Endothelial cell (in vitro differentiated cells): ENCODE results near the gene SYNGR3. TPM values are rescaled to one million over a fixed set of nuclear protein-coding genes. Genes with fewer than 3 reads are reported as not detected.
"Not testable (repeated sequence)": the region's sequence is repeated elsewhere in the genome, so short reads cannot be mapped to it uniquely, and the experiment has no call there.

Source experiments
- DNase-seq: peaks from one replicate; pipeline ENCODE4 v3.0.0; 2021; ENCODE audit warnings: low spot score
- H3K27ac Mint-ChIP-seq: one replicate; pipeline ENCODE4 v1.8.0; 2021; ENCODE audit warnings: mixed read lengths, inconsistent platforms; ENCODE audit not compliant: unreplicated experiment
- H3K27me3 Mint-ChIP-seq: one replicate; pipeline ENCODE4 v1.8.0; 2021; ENCODE audit warnings: mild to moderate bottlenecking, moderate library complexity, mixed read lengths, inconsistent platforms; ENCODE audit not compliant: unreplicated experiment
- H3K36me3 Mint-ChIP-seq: one replicate; pipeline ENCODE4 v1.8.0; 2021; ENCODE audit warnings: mild to moderate bottlenecking, low read depth, mixed read lengths, inconsistent platforms; ENCODE audit not compliant: unreplicated experiment
- H3K4me1 Mint-ChIP-seq: one replicate; pipeline ENCODE4 v1.8.0; 2021; ENCODE audit warnings: mild to moderate bottlenecking, mixed read lengths, inconsistent platforms; ENCODE audit not compliant: unreplicated experiment
- H3K4me3 Mint-ChIP-seq: one replicate; pipeline ENCODE4 v1.8.0; 2021; ENCODE audit warnings: mild to moderate bottlenecking, mixed read lengths, inconsistent platforms; ENCODE audit not compliant: unreplicated experiment
- H3K9me3 Mint-ChIP-seq: one replicate; pipeline ENCODE4 v1.8.0; 2021; ENCODE audit warnings: mixed read lengths, inconsistent platforms; ENCODE audit not compliant: unreplicated experiment
- CTCF ChIP-seq: fragments of 200-600 bp; sonication (generic); IDR thresholded peaks from one replicate; pipeline ENCODE4 v1.5.0; 2021; ENCODE audit warnings: antibody characterized with exemption; ENCODE audit not compliant: unreplicated experiment
- total RNA-seq: library from RNA; stranded (reverse); fragmentation: NEBNext Ultra II Directional; extraction: Animal tissue kit (Norgen Biotek cat#: 25700); gene quantifications from one replicate; pipeline ENCODE4 v1.2.1, GENCODE V29; 2021; ENCODE audit not compliant: unreplicated experiment

SYNGR3 gene
- total RNA-seq, 1 donor from 2014 or later, result 0.82 TPM

GRCh38 chr16:2009164-2009711 is 19.5 kb downstream of the SYNGR3 start:
- no peak for DNase-seq
- peaks cover 11% of the 10 kb centered on the region for H3K27me3 Mint-ChIP-seq
- peak overlapping the region; percentile 93 for H3K4me3 Mint-ChIP-seq
- H3K9me3 Mint-ChIP-seq, result no peaks in the 10 kb centered on the region
- peaks cover 6% of the 10 kb centered on the region for H3K36me3 Mint-ChIP-seq
- TF ChIP-seq CTCF, result no peak
- peaks cover 21% of the 10 kb centered on the region for H3K4me1 Mint-ChIP-seq
- no peak overlapping the region for H3K27ac Mint-ChIP-seq

- Mint-ChIP-seq H3K27me3 (peaks cover 15% of the 10 kb centered on the region), H3K27ac (peak within 1 kb of the TSS; percentile 77), H3K4me1 (peaks cover 21% of the 10 kb centered on the region), H3K9me3 (no peaks in the 10 kb centered on the region), H3K4me3 (peak within 1 kb of the TSS; percentile 95), H3K36me3 (peaks cover 6% of the 10 kb centered on the region)
- no peak for TF ChIP-seq CTCF
- peak; percentile 80 for DNase-seq
Measured at GRCh38 chr16:2009791-2010510, 20.2 kb downstream of the SYNGR3 start, which contains the start of gene ZNF598. Gene ZNF598, minus strand, starts transcription at chr16:2009821.

- not testable (repeated sequence) for H3K9me3 Mint-ChIP-seq, H3K36me3 Mint-ChIP-seq, H3K27ac Mint-ChIP-seq, H3K4me3 Mint-ChIP-seq, DNase-seq
- H3K4me1 Mint-ChIP-seq, result peaks cover 17% of the 10 kb centered on the region
- H3K27me3 Mint-ChIP-seq, result peaks cover 13% of the 10 kb centered on the region
Measured at GRCh38 chr16:2011726-2012125, 22.0 kb downstream of the SYNGR3 start.

- Mint-ChIP-seq H3K4me1 (peaks cover 9% of the 10 kb centered on the region), H3K36me3 (peaks cover 3% of the 10 kb centered on the region), H3K27me3 (peaks cover 8% of the 10 kb centered on the region), H3K27ac (no peak overlapping the region), H3K4me3 (no peak overlapping the region), H3K9me3 (no peaks in the 10 kb centered on the region)
- no peak for TF ChIP-seq CTCF
- DNase-seq, result no peak
Measured at GRCh38 chr16:2013527-2013926, 23.8 kb downstream of the SYNGR3 start.

GRCh38 chr16:2015117-2015946 is 25.6 kb downstream of the SYNGR3 start:
- H3K27me3 Mint-ChIP-seq, result peaks cover 10% of the 10 kb centered on the region
- H3K36me3 Mint-ChIP-seq, result no peaks in the 10 kb centered on the region

More at GRCh38 chr16:2015117-2015946, 25.6 kb downstream of the SYNGR3 start:
- TF ChIP-seq CTCF, result no peak
- peaks cover under 1% of the 10 kb centered on the region for H3K4me1 Mint-ChIP-seq
- no peak overlapping the region for H3K27ac Mint-ChIP-seq
- no peak overlapping the region for H3K4me3 Mint-ChIP-seq
- DNase-seq, result no peak
- H3K9me3 Mint-ChIP-seq, result no peaks in the 10 kb centered on the region
